Measurements from ENCODE around the gene WNT5A.

- TF ChIP-seq POLR2A (IDR thresholded peaks at IDR 0.05), result no peak
- no peak for TF ChIP-seq CTCF (IDR thresholded peaks at IDR 0.05)
Observed at GRCh38 chr3:55467099-55467498, 20.0 kb downstream of the WNT5A start.

All from uterus (tissue), 2 donors.